Measurements from ENCODE around the gene SLC25A23.
"Not testable (repeated sequence)": the region's sequence is repeated elsewhere in the genome, so short reads cannot be mapped to it uniquely, and the experiment has no call there.

The SLC25A23 gene

DNA sequence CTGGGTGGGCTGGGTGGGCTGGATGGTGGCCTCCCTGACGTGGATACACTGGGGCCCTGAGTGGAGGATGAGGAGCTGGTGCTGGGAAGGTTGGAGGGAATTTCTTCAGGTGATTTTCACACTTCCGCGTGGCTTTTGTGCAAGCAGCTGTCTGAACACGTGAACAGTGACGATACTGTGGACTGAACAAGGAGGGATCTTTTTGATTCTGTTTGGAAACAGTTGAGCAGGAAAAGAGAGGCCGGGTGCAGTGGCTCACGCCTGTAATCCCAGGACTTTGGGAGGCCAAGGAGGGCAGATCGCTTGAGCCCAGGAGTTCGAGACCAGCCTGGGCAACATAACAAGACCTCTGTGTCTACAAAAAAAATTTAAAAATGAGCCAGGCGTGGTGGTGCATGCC, 57.5 kb downstream of the SLC25A23 start:
- DNase-seq (ENCODE audit: low read depth): no peak

DNA sequence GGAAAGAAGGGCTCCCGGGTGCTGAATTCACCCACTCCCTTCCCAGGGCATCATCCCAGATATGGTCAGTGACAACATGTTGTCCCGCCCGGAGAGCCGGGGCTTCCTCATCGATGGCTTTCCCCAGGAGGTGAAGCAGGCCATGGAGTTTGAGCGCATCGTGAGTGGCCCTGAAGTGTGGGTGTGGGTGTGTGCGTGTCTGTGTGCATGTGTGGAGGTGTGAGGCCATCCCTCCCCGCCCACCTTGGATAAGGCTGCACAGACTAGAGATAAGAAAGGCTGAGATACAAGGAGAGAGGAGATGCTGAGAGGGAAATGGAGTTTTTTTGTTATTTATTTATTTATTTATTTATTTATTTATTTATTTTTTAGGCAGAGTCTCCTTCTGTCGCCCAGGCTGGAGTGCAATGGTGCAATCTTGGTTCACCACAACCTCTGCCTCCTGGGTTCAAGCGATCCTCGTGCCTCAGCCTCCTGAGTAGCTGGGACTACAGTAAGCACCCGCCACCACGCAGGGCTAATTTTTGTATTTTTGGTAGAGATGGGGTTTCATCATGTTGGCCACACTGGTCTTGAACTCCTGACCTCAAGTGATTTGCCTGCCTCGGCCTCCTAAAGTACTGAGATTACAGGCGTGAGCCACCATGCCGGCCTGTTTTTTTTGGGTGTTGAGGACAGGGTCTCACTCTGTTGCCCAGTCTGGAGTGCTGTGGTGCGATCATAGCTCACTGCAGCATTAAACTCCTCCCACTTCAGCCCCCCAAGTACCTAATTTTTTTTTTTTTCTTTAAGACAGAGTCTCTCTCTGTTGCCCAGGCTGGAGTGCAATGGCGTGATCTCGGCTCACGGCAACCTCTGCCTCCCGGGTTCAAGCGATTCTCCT, 59.3 kb downstream of the SLC25A23 start:
- not testable (repeated sequence) for DNase-seq (ENCODE audit: low read depth)

DNA sequence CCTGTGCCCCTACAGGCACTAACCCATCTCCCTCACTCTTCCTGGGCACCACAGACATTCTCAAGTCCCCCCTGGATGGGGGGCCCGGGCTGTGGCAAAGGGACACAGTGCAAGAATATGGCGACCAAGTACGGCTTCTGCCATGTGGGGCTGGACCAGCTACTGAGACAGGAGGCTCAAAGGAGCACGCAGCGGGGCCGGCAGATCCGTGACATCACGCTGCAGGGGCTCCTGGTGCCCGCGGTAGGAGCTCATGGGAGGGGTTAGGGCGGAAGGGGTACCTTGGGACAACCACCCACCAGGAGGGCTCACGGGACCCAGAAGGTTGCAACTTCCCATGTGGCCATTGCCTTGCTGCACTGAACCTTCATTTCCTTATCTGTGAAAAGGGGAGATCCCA, 63.3 kb downstream of the SLC25A23 start:
- DNase-seq (ENCODE audit: low read depth): no peak

DNA sequence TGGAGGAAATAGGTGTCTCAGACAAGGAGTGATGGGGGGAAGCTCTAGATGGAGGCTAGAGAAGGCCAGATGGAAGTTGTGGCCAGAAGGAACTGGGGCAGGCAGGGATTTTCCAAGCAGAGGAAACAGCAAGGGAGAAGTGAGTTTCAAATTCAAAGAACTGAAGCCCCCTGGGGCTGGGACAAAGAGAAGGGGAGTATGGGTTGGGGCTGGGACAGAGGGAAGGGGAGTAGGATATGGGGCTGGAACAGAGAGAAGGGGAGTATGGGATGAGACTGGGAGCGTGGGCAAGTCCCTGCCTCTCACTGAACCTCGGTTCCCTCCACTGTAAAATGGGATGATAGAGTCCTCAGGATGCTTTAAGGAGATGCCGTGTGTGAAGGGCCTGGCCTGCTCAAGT, 64.8 kb downstream of the SLC25A23 start:
- DNase-seq (ENCODE audit: low read depth): no peak

DNA sequence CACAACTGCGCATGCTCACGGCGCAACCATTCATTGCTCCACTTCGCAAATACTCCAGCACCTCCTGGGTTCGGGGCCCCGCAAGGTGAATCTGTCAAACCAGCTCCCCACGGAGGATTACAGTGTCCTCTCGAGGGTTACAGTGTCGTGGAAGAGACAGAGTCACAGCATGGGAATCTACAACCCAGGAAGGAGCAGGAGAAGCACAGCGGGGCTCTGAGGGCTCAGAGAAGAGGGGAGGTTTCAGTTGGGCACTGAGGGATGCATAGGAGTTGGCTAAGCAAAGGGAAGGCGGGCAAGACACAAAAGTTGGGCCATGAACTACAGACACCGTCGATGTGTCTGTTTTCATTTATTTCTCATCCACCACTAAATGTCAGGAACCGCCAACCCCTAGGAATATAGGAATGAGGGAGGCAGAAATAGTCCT, 65.6 kb downstream of the SLC25A23 start:
- no peak for DNase-seq (ENCODE audit: low read depth)

DNA sequence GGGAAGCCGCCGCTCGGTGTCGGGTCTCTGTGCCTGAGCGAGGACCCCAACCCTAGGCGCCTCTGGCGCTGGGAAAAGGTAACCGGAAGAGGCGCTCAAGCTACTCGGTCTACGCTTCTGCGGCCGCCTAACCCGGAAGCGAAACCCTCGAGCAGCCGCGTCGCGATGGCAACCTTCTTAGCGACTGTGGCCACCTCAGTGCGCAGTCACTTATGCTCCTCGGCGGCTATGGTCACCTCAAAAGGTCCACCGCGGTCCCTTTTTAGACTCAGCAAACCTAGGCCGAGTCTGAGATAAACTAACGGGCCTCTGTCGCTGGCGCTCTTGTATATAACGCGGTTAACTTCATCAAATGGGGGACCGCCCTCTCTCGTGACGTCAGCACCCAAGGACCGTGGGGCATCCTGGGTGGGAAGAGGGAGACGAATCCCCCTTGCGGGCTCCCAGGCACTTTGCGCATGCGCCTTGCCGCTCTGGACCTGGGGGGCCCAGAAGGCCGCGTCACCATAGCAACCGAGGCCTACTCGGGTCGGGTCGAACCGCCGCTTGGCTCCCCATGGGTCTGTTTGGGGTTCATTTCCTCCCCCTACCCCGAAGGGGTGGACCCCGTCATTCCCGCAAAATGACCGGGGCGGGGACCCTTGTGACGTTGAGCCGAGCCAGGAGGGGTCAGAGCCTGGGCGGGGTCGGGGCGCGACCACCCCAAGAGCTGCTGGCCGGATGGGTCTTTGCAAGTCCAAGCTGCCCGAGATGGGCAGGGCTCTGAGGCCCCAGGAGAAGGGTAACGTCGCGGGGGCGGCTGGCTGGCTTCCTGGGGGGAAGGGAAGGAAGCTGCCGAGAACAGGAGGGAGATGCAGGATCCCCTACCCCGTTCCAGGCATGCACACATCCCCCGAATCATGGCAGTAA, 66.3 kb downstream of the SLC25A23 start, which contains the start of gene GTF2F1:
Gene GTF2F1, minus strand, starts transcription at position 91 of the 909 bp plus-strand sequence. CDS start 169 bp downstream, outside the sequence.
- peak; percentile 78 for DNase-seq (ENCODE audit: low read depth)

DNA sequence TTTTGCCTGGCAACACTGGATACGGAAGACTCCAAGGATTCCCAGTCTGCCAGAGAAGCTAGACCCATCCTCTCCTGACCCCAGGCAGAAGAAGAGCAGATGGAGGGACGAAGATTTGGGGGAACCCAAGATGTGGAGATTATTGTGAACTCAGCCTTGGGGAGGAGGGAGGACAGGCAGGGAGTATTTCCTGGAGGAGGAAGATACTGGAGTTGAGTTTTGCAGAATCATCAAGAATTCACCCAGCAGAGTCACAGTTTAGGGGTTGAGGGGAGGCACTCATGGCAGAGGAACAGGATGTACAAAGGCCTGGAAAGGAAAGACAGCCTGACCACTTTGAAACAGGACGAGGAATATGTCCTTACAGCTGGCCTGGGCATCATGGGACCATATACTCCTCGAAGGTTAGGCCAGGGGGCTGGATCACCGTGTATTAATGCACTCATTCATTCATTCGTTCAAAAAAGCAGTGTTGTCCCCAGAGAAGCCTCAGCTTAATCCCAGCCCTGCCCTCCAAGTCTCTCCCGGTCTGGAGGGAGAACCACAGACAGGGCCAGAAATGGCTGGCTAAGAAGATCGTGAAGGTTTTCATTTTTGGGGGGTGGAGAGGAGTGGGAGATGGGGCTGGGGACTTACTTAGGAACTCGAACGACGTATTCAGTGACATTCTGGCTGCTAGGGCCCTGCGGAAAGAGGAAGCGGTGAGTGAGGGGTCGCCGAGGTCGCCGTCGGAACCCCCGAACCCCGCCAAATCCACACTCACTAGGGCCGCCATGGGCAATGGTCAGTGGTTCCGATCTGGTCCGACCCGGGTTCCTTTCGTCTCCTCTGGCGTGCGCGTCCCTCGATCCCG, 67.1 kb downstream of the SLC25A23 start:
- no peak for DNase-seq (ENCODE audit: low read depth)
